ENCODE measurements around the gene DCAF5.

DCAF5 gene

GRCh38 chr14:69004731-69005431 is 148.0 kb downstream of the DCAF5 start:
- no peak for DNase-seq (ENCODE audit: low read depth in 1 of 2, low spot score in 1 of 2)
- Histone ChIP-seq H3K4me3 (replicated peaks; ENCODE audit: insufficient read depth, low read length) (no peak overlapping the region), H3K27me3 (ENCODE audit: insufficient read depth, poor library complexity, severe bottlenecking) (no peaks in the 10 kb centered on the region), H3K27ac (replicated peaks) (no peak overlapping the region)
- TF ChIP-seq SPI1 (IDR thresholded peaks at IDR 0.05; ENCODE audit: borderline replicate concordance, low read depth): no peak
- TF ChIP-seq CTCF (IDR thresholded peaks at IDR 0.05; ENCODE audit: insufficient read depth, low read length): no peak
- no peak for TF ChIP-seq REST (IDR thresholded peaks at IDR 0.05; ENCODE audit: insufficient replicate concordance, low read depth)
- no peak for TF ChIP-seq GABPA (IDR thresholded peaks at IDR 0.05; ENCODE audit: low read depth)
- TF ChIP-seq POLR2AphosphoS5 (IDR thresholded peaks at IDR 0.05; ENCODE audit: low read depth): no peak

GRCh38 chr14:69003626-69004025 is 149.3 kb downstream of the DCAF5 start:
- no peaks in the 10 kb centered on the region for H3K27me3 ChIP-seq (ENCODE audit: insufficient read depth, poor library complexity, severe bottlenecking)
- no peak for TF ChIP-seq REST (IDR thresholded peaks at IDR 0.05; ENCODE audit: insufficient replicate concordance, low read depth)
- no peak for TF ChIP-seq CTCF (IDR thresholded peaks at IDR 0.05; ENCODE audit: insufficient read depth, low read length)
- no peak for TF ChIP-seq SPI1 (IDR thresholded peaks at IDR 0.05; ENCODE audit: borderline replicate concordance, low read depth)
- TF ChIP-seq POLR2AphosphoS5 (IDR thresholded peaks at IDR 0.05; ENCODE audit: low read depth): no peak
- no peak for TF ChIP-seq GABPA (IDR thresholded peaks at IDR 0.05; ENCODE audit: low read depth)
- no peak overlapping the region for H3K27ac ChIP-seq (replicated peaks)
- H3K4me3 ChIP-seq (replicated peaks; ENCODE audit: insufficient read depth, low read length): no peak overlapping the region
- no peak for DNase-seq (ENCODE audit: low read depth in 1 of 2, low spot score in 1 of 2)

- no peak overlapping the region for H3K27ac ChIP-seq (replicated peaks)
- no peak overlapping the region for H3K4me3 ChIP-seq (replicated peaks; ENCODE audit: insufficient read depth, low read length)
- H3K27me3 ChIP-seq (ENCODE audit: insufficient read depth, poor library complexity, severe bottlenecking): no peaks in the 10 kb centered on the region
- no peak for TF ChIP-seq SPI1 (IDR thresholded peaks at IDR 0.05; ENCODE audit: borderline replicate concordance, low read depth)
- no peak for DNase-seq (ENCODE audit: low read depth in 1 of 2, low spot score in 1 of 2)
These were observed 150.8 kb downstream of the DCAF5 start for GRCh38 chr14:69002069-69002468.

- no peak for DNase-seq (ENCODE audit: low read depth in 1 of 2, low spot score in 1 of 2)
- no peak for TF ChIP-seq REST (IDR thresholded peaks at IDR 0.05; ENCODE audit: insufficient replicate concordance, low read depth)
- TF ChIP-seq SPI1 (IDR thresholded peaks at IDR 0.05; ENCODE audit: borderline replicate concordance, low read depth): no peak
- no peak for TF ChIP-seq CTCF (IDR thresholded peaks at IDR 0.05; ENCODE audit: insufficient read depth, low read length)
- TF ChIP-seq GABPA (IDR thresholded peaks at IDR 0.05; ENCODE audit: low read depth): no peak
- TF ChIP-seq POLR2AphosphoS5 (IDR thresholded peaks at IDR 0.05; ENCODE audit: low read depth): no peak
- no peak overlapping the region for H3K27ac ChIP-seq (replicated peaks)
- no peaks in the 10 kb centered on the region for H3K27me3 ChIP-seq (ENCODE audit: insufficient read depth, poor library complexity, severe bottlenecking)
- no peak overlapping the region for H3K4me3 ChIP-seq (replicated peaks; ENCODE audit: insufficient read depth, low read length)
These were observed 151.5 kb downstream of the DCAF5 start for GRCh38 chr14:69001375-69001774.

All from HL-60 (cell line).